Left ventricle myocardium inferior (tissue), 1 donor: ENCODE results near the gene CAAP1. TPM values are rescaled to one million over a fixed set of nuclear protein-coding genes. Genes with fewer than 3 reads are reported as not detected.

Experiments used
- total RNA-seq: library from RNA; stranded (reverse); fragmentation: NEBNext Ultra II Directional; extraction: Animal tissue kit (Norgen Biotek cat#: 25700); gene quantifications from one replicate; pipeline ENCODE4 v1.2.1, GENCODE V29; 2021
- donor health status: DM: no; HTN: yes; CAD: no; lungs with severe emphysema.

Gene CAAP1
- total RNA-seq, 1 donor from 2014 or later, result 7.9 TPM

Other genes with a start within 250 kb of the CAAP1 start
- gene PLAA, start 54.4 kb upstream of the CAAP1 start, total RNA-seq, result 32.3 TPM
- 10.1 TPM for gene IFT74, start 63.6 kb upstream of the CAAP1 start, total RNA-seq
- not detected for gene LRRC19, start 112.9 kb upstream of the CAAP1 start, total RNA-seq
- gene TEK, start 216.4 kb upstream of the CAAP1 start, total RNA-seq, result 21.7 TPM